NB4 (cell line): ENCODE data around the gene ENTREP3.
"Not testable (repeated sequence)": the region's sequence is repeated elsewhere in the genome, so short reads cannot be mapped to it uniquely, and the experiment has no call there.

Experiments
- MYC ChIP-seq: IDR thresholded peaks from 2 replicates; pipeline ENCODE4 v1.6.1; 2011; ENCODE audit warnings: low read depth, low read length
- POLR2A ChIP-seq: IDR thresholded peaks from 2 replicates; pipeline ENCODE4 v1.6.1; 2011; ENCODE audit warnings: mild to moderate bottlenecking; ENCODE audit not compliant: insufficient read length; ENCODE audit errors: extremely low read depth
- TF ChIP-seq, protein P1 (sequence below): IDR thresholded peaks from one replicate; pipeline ENCODE4 v1.5.1; 2012; ENCODE audit warnings: low read depth, low read length

DNA sequence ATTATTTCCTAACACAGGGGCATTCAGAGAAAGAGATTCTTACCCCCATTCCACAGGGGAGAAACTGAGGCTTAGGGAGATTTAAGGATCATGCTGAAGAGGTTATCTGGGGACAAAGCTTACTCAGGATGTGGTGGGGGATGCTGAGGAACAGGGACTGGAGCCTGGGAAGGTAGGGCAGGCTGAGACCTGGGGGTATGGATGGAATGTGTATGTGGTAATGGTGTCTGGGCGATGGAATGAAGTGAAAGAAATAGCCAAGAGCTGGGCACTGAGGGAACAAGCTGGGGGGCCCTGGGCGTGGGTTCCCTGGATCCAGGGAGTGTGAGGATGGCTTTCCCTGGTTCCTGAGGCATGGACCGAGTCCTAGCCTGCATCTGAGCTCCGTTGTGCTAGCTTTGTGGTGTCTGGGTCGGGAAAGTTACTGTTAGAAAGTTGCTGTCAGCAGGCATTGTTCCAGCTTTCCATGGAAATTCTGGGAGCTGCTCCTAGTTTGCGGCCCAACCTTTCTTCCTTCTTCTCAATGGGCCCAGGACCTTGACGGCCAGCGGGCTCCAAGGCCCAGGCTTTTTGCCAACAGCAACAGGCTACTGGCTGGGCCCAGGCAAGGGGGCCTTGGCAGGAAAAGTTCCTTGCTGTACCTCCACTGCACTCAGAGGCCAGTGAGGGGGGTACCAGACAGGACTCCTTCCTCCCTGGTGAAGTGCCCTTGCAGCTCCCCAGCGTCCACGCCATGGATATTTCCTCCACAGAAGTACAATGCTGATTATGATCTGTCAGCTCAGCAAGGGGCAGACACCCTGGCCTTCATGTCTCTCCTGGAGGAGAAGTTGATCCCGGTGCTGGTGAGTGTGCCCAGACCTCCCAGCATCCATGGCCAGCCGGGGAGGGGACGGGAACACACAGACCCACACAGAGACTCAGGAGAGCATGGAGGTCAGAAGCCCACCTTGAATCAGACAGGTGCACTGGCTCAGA lies 23.0 kb downstream of the ENTREP3 start:
- not testable (repeated sequence) for TF ChIP-seq POLR2A, MYC
- TF ChIP-seq, protein P1, sequence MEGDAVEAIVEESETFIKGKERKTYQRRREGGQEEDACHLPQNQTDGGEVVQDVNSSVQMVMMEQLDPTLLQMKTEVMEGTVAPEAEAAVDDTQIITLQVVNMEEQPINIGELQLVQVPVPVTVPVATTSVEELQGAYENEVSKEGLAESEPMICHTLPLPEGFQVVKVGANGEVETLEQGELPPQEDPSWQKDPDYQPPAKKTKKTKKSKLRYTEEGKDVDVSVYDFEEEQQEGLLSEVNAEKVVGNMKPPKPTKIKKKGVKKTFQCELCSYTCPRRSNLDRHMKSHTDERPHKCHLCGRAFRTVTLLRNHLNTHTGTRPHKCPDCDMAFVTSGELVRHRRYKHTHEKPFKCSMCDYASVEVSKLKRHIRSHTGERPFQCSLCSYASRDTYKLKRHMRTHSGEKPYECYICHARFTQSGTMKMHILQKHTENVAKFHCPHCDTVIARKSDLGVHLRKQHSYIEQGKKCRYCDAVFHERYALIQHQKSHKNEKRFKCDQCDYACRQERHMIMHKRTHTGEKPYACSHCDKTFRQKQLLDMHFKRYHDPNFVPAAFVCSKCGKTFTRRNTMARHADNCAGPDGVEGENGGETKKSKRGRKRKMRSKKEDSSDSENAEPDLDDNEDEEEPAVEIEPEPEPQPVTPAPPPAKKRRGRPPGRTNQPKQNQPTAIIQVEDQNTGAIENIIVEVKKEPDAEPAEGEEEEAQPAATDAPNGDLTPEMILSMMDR, result not testable (repeated sequence)
